K562 (cell line): ENCODE measurements around the gene FNDC11. TPM values are rescaled to one million over a fixed set of nuclear protein-coding genes. Genes with fewer than 3 reads are reported as not detected.

ENCODE experiments used
- ATAC-seq: fragments of 200-7000 bp; cut with Tn5 transposase; 3 replicates; pipeline ENCODE4 v1.9.1; 2020; ENCODE audit warnings: moderate library complexity
- BruUV-seq: library from RNA; stranded (reverse); fragments of 400-500 nt; replicated peaks from 2 replicates; lab custom pipeline; 2021; lab: Mats Ljungman, UMichigan
- CTCF ChIA-PET: fragments of 300-600 bp; formaldehyde crosslinking; extraction: SDS; loops from one replicate; lab custom pipeline; 2021; ENCODE audit warnings: low intra/inter-chr PET ratio; lab: Yijun Ruan, JAX
- POLR2A ChIA-PET: fragments of 300-600, 350-650 bp; sonication (Branson Sonifier 250); formaldehyde crosslinking; extraction: SDS; loops from one replicate; lab custom pipeline; 2021; ENCODE audit warnings: antibody characterized with exemption, inconsistent platforms; lab: Yijun Ruan, JAX
- DNase-seq, 4 experiments: peaks; one replicate each; pipeline versions ENCODE4 v3.0.0 to v3.0.0-alpha.2; 2011 to 2018; ENCODE audit warnings: low spot score in 3 of 4, mixed read lengths in 3 of 4; ENCODE audit errors: extremely low read depth in 1 of 4
- FAIRE-seq: peaks from 2 replicates; lab custom pipeline; 2011; peaks lifted over from hg19 to GRCh38; lab: Jason Lieb, UNC
- H2AFZ ChIP-seq: 2 replicates; pipeline ENCODE4 v1.6.0; 2011; ENCODE audit warnings: low read depth, low read length, control low read depth, inconsistent platforms
- H3K27ac ChIP-seq: fragments of 200-600 bp; 3 replicates; pipeline ENCODE4 v1.8.0; 2011; ENCODE audit warnings: low read depth, mild to moderate bottlenecking, control low read depth, inconsistent platforms, low read length, moderate library complexity, mixed read lengths; ENCODE audit errors: extremely low read depth
- H3K27me3 ChIP-seq, 2 experiments: fragments of 300-600 bp in 1 of 2; 2 replicates in 1 of 2; 3 replicates in 1 of 2; pipeline versions ENCODE4 v1.6.0 to v1.8.0; 2011; ENCODE audit warnings: inconsistent platforms in 2 of 2, low read length in 2 of 2, mild to moderate bottlenecking in 1 of 2, mixed read lengths in 1 of 2, moderate library complexity in 1 of 2; ENCODE audit not compliant: control insufficient read depth in 2 of 2, insufficient read depth in 2 of 2
- H3K36me3 ChIP-seq: fragments of 300-600 bp; 3 replicates; pipeline ENCODE4 v1.8.0; 2011; ENCODE audit warnings: mild to moderate bottlenecking, low read length, inconsistent platforms; ENCODE audit not compliant: control insufficient read depth, insufficient read depth
- H3K4me1 ChIP-seq, 2 experiments: fragments of 200-600 bp in 1 of 2; replicated peaks in 1 of 2; 2 replicates in 1 of 2; 3 replicates in 1 of 2; pipeline versions ENCODE4 v1.5.1 to v1.8.0; 2011; ENCODE audit warnings: inconsistent platforms in 2 of 2, low read length in 2 of 2, mild to moderate bottlenecking in 1 of 2, mixed read lengths in 1 of 2, moderate library complexity in 1 of 2; ENCODE audit not compliant: control insufficient read depth in 2 of 2, insufficient read depth in 2 of 2
- H3K4me2 ChIP-seq: 2 replicates; pipeline ENCODE4 v1.6.1; 2011; ENCODE audit warnings: low read length, control low read depth, inconsistent platforms, mixed read lengths; ENCODE audit not compliant: insufficient read depth
- H3K4me3 ChIP-seq: fragments of 200-600 bp; sonication (generic), shearing (Covaris generic); 2 replicates; pipeline ENCODE4 v1.5.1; 2016; ENCODE audit warnings: control low read depth, inconsistent platforms
- H3K79me2 ChIP-seq: fragments of 200-600 bp; 3 replicates; pipeline ENCODE4 v1.8.0; 2011; ENCODE audit warnings: low read length, inconsistent platforms; ENCODE audit not compliant: control insufficient read depth, insufficient read depth
- H3K9ac ChIP-seq, 2 experiments: 2 replicates each; pipeline versions ENCODE4 v1.6.0 to v1.6.1; 2011; ENCODE audit warnings: low read depth in 2 of 2, low read length in 2 of 2, control low read depth in 1 of 2, inconsistent platforms in 1 of 2, mild to moderate bottlenecking in 1 of 2, mixed read lengths in 1 of 2; ENCODE audit not compliant: insufficient read depth in 1 of 2
- H3K9me1 ChIP-seq: one replicate; pipeline ENCODE4 v1.6.0; 2011; ENCODE audit warnings: inconsistent platforms, mild to moderate bottlenecking, low read length, moderate library complexity; ENCODE audit not compliant: control insufficient read depth, insufficient read depth
- H3K9me3 ChIP-seq: replicated peaks from 2 replicates; pipeline ENCODE4 v1.5.1; 2011; ENCODE audit warnings: low read depth, low read length, inconsistent platforms; ENCODE audit not compliant: control insufficient read depth, insufficient read depth
- H4K20me1 ChIP-seq: replicated peaks from 2 replicates; pipeline ENCODE4 v1.6.1; 2011; ENCODE audit warnings: low read length, inconsistent platforms, mixed read lengths; ENCODE audit not compliant: control insufficient read depth, insufficient read depth
- BHLHE40 ChIP-seq: IDR thresholded peaks from 2 replicates; pipeline ENCODE4 v1.6.1; 2011; ENCODE audit warnings: low read length, improper control_type of control experiment
- CBX1 ChIP-seq: sonication (generic); IDR thresholded peaks from 2 replicates; pipeline ENCODE4 v1.6.1; 2016; ENCODE audit warnings: antibody characterized with exemption, low read depth, mild to moderate bottlenecking
- CEBPG ChIP-seq, 3 experiments: fragments of 200-800 bp in 1 of 3; sonication (Bioruptor generic) in 1 of 3; sonication (generic) in 1 of 3; formaldehyde crosslinking in 1 of 3; IDR thresholded peaks in 2 of 3; conservative IDR thresholded peaks in 1 of 3; 2 replicates each; pipeline versions ENCODE4 v1.6.1 to v1.8.0; 2016 to 2022; ENCODE audit warnings: missing compliant biosample characterization in 2 of 3, missing genetic modification characterization in 2 of 3, mild to moderate bottlenecking in 1 of 3, missing genetic modification reagents in 1 of 3
- ELF4 ChIP-seq: fragments of 450-650 bp; formaldehyde crosslinking; IDR thresholded peaks from 2 replicates; pipeline ENCODE4 v1.4.0; 2022; ENCODE audit warnings: missing genetic modification characterization
- ERF ChIP-seq: fragments of 450-650 bp; formaldehyde crosslinking; IDR thresholded peaks from 2 replicates; pipeline ENCODE4 v1.4.0; 2020; ENCODE audit warnings: mild to moderate bottlenecking, mixed read lengths
- GTF2B ChIP-seq: IDR thresholded peaks from 2 replicates; pipeline ENCODE4 v1.6.1; 2011; ENCODE audit not compliant: insufficient read length; ENCODE audit errors: extremely low read depth
- LCOR ChIP-seq: sonication (generic); formaldehyde crosslinking; IDR thresholded peaks from 2 replicates; pipeline ENCODE4 v1.8.0; 2022; ENCODE audit warnings: mild to moderate bottlenecking, missing genetic modification reagents
- TEAD1 ChIP-seq, 2 experiments: fragments of 450-650 bp in 1 of 2; sonication (generic) in 1 of 2; formaldehyde crosslinking; IDR thresholded peaks; 2 replicates each; pipeline versions ENCODE4 v1.4.0 to v1.8.0; 2020 to 2022; ENCODE audit warnings: mild to moderate bottlenecking in 2 of 2, missing genetic modification reagents in 1 of 2
- TRIM28 ChIP-seq: fragments of 450-650 bp; IDR thresholded peaks from 2 replicates; pipeline ENCODE4 v1.6.1; 2017
- USF2 ChIP-seq: sonication (generic); formaldehyde crosslinking; IDR thresholded peaks from 2 replicates; pipeline ENCODE4 v1.5.0; 2020; ENCODE audit warnings: missing genetic modification reagents
- ZFP36 ChIP-seq: fragments of 150-350 bp; IDR thresholded peaks from 2 replicates; pipeline ENCODE4 v1.6.1; 2018; ENCODE audit warnings: low read length, low read depth; ENCODE audit not compliant: partially characterized antibody
- ZFPM2 ChIP-seq: fragments of 250-450 bp; sonication (Bioruptor Pico); IDR thresholded peaks from 2 replicates; pipeline ENCODE4 v1.5.1; 2022; ENCODE audit warnings: mild to moderate bottlenecking
- ZKSCAN3 ChIP-seq: fragments of 250-450 bp; sonication (Bioruptor Pico); IDR thresholded peaks from 2 replicates; pipeline ENCODE4 v1.4.0; 2020
- ZNF584 ChIP-seq: fragments of 200-800 bp; sonication (Bioruptor generic); IDR thresholded peaks from 2 replicates; pipeline ENCODE4 v1.6.1; 2016; ENCODE audit warnings: low read depth, mild to moderate bottlenecking, missing genetic modification characterization, missing compliant biosample characterization
- WGBS: fragments of 100-300 bp; shearing (Covaris generic); methylation state at CpG from one replicate; pipeline ENCODE4 v1.1.6; 2016; ENCODE audit warnings: low coverage, mixed read lengths; ENCODE audit not compliant: insufficient coverage; ENCODE audit errors: missing lambda C conversion rate; 5-methylcytosine and 5-hydroxymethylcytosine counted together
- in situ Hi-C: fragments of 300-500 bp; cut with MboI; formaldehyde crosslinking; loops from 4 replicates; pipeline ENCODE4 v1.15.0; 2018; ENCODE audit warnings: inconsistent platforms, mixed read lengths
- intact Hi-C: fragments of 100-400 bp; cut with micrococcal nuclease; formaldehyde crosslinking; loops from 2 replicates; pipeline ENCODE4 v1.14.2; 2022
- polyA plus RNA-seq, 8 experiments: library from polyadenylated mRNA; depleted of rRNA in 4 of 8; stranded (reverse) in 5 of 8; unstranded in 3 of 8; fragments of >200 nt; fragmentation: Nextera tagmentation in 2 of 8; fragmentation: Illumina TruSeq in 1 of 8; extraction: Ambion mirVana in 2 of 8; extraction: Trizol in 1 of 8; gene quantifications; 2 replicates each; pipeline versions ENCODE4 v1.2.1 to v1.2.3, GENCODE V29; 2011 to 2014; ENCODE audit warnings: inconsistent platforms in 1 of 8, missing spikeins in 1 of 8
- total RNA-seq, 7 experiments: library from RNA; depleted of rRNA in 6 of 7; stranded (reverse); fragments of >200 nt in 6 of 7; fragmentation: Illumina TruSeq in 2 of 7; extraction: Trizol in 2 of 7; gene quantifications; 2 replicates each; pipeline versions ENCODE4 v1.2.1 to v1.2.3, GENCODE V29; 2011 to 2021; ENCODE audit warnings: low replicate concordance in 1 of 7
- TF ChIP-seq, protein P1 (sequence below): sonication (generic); formaldehyde crosslinking; IDR thresholded peaks from 2 replicates; pipeline ENCODE4 v1.9.0; 2022; ENCODE audit warnings: mild to moderate bottlenecking, missing genetic modification reagents
- TF ChIP-seq, protein P2 (sequence below), 2 experiments: IDR thresholded peaks; 2 replicates each; pipeline ENCODE4 v1.6.1; 2011; ENCODE audit warnings: borderline replicate concordance in 1 of 2, control low read depth in 1 of 2, low read depth in 1 of 2, low read length in 1 of 2, mild to moderate bottlenecking in 1 of 2, mixed read lengths in 1 of 2, moderate library complexity in 1 of 2; ENCODE audit not compliant: insufficient read depth in 1 of 2, insufficient read length in 1 of 2, poor library complexity in 1 of 2, severe bottlenecking in 1 of 2; ENCODE audit errors: extremely low read depth in 1 of 2
- TF ChIP-seq, protein P3 (sequence below): sonication (generic); formaldehyde crosslinking; IDR thresholded peaks from 2 replicates; pipeline ENCODE4 v1.9.0; 2022; ENCODE audit warnings: mild to moderate bottlenecking, missing genetic modification reagents

Gene FNDC11
- total and polyA plus RNA-seq, 9 of the 15 experiments (the other 6 are each of a cell fraction or from before 2014, with no cell fraction given), result 0.08 to 2.3 (median 0.64) TPM; not detected in 2

GRCh38 chr20:63540417-63541186 lies 13.4 kb upstream of the FNDC11 start:
- POLR2A ChIA-PET, result interaction anchor here (0.6 to 1.2 kb wide), 2 partner anchors 16 to 203 kb away, joined by 3 to 4 read pairs; no protein-coding TSS in a partner anchor
- Histone ChIP-seq H3K4me2 (no peak overlapping the region), H3K9me3 (no peaks in the 10 kb centered on the region), H3K4me3 (no peak overlapping the region), H3K9me1 (no peaks in the 10 kb centered on the region), H3K9ac (peak overlapping the region in 1 of 2 experiments; percentile 72; a peak in 2 of 4 replicates), H3K4me1 (peaks cover 6 to 89% of the 10 kb centered on the region in 2 experiments; a peak in 4 of 5 replicates), H3K79me2 (no peaks in the 10 kb centered on the region), H3K36me3 (no peaks in the 10 kb centered on the region), H4K20me1 (peaks cover 3% of the 10 kb centered on the region), H3K27ac (no peak overlapping the region), H2AFZ (no peak overlapping the region), H3K27me3 (peaks cover 0 to 27% of the 10 kb centered on the region in 2 experiments; a peak in 3 of 5 replicates)
- no peak for ATAC-seq
- intact Hi-C loops, result no loop called here
- no peak for FAIRE-seq
- no TSS peak for BruUV-seq
- CTCF ChIA-PET, result no interaction called here
- in situ Hi-C loops, result no loop called here
- DNase-seq, result no peak
- WGBS, result 35% methylated on average over 46 of the region's 49 CpGs
- no peak for TF ChIP-seq ELF4 (CRISPR knock-in tag)
- no peak for TF ChIP-seq TEAD1 (CRISPR knock-in tag; IDR thresholded peaks at IDR 0.05)
- TF ChIP-seq, protein P1, sequence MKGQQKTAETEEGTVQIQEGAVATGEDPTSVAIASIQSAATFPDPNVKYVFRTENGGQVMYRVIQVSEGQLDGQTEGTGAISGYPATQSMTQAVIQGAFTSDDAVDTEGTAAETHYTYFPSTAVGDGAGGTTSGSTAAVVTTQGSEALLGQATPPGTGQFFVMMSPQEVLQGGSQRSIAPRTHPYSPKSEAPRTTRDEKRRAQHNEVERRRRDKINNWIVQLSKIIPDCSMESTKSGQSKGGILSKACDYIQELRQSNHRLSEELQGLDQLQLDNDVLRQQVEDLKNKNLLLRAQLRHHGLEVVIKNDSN (CRISPR knock-in tag), result peak; percentile 80
- TF ChIP-seq GTF2B, result no peak
- TF ChIP-seq ZKSCAN3 (CRISPR knock-in tag), result no peak
- TF ChIP-seq ERF (CRISPR knock-in tag), result no peak
- no peak for TF ChIP-seq ZFPM2 (CRISPR knock-in tag)
- no peak for TF ChIP-seq ZNF584 (CRISPR knock-in tag)
- TF ChIP-seq, protein P2, sequence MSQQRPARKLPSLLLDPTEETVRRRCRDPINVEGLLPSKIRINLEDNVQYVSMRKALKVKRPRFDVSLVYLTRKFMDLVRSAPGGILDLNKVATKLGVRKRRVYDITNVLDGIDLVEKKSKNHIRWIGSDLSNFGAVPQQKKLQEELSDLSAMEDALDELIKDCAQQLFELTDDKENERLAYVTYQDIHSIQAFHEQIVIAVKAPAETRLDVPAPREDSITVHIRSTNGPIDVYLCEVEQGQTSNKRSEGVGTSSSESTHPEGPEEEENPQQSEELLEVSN (IDR thresholded peaks at IDR 0.05; ENCODE audit: borderline replicate concordance in 1 of 2, extremely low read depth in 1 of 2, insufficient read depth in 1 of 2, insufficient read length in 1 of 2, low read depth in 1 of 2, low read length in 1 of 2, poor library complexity in 1 of 2, severe bottlenecking in 1 of 2), result peak in 1 of 2 experiments; percentile 31
- TF ChIP-seq, protein P3, sequence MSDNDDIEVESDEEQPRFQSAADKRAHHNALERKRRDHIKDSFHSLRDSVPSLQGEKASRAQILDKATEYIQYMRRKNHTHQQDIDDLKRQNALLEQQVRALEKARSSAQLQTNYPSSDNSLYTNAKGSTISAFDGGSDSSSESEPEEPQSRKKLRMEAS (CRISPR knock-in tag), result peak; percentile 42
- no peak for TF ChIP-seq ZFP36
- no peak for TF ChIP-seq TRIM28
- TF ChIP-seq CEBPG (CRISPR knock-in tag; IDR thresholded peaks at IDR 0.05), result no peak
- no peak for TF ChIP-seq CEBPG (tag; conservative IDR thresholded peaks at IDR 0.05 in 1 of 2, IDR thresholded peaks at IDR 0.05 in 1 of 2)
- no peak for TF ChIP-seq LCOR (CRISPR knock-in tag)
- peak; percentile 65; the same call in 1 of the 2 replicates for TF ChIP-seq BHLHE40
- peak; percentile 66 for TF ChIP-seq USF2 (CRISPR knock-in tag)
- no peak for TF ChIP-seq CBX1
